K562 (cell line): ENCODE results near the gene USH1G. TPM values are rescaled to one million over a fixed set of nuclear protein-coding genes. Genes with fewer than 3 reads are reported as not detected.

Experiments
- CHD2 ChIP-seq: IDR thresholded peaks from 2 replicates; pipeline ENCODE4 v1.6.1; 2011; ENCODE audit warnings: low read depth, low read length
- CREB3L1 ChIP-seq: fragments of 450-650 bp; IDR thresholded peaks from 2 replicates; pipeline ENCODE4 v1.6.1; 2014; ENCODE audit warnings: low read depth, mild to moderate bottlenecking, moderate library complexity, borderline replicate concordance
- CSDE1 ChIP-seq, 2 experiments: fragments of 450-650 bp; IDR thresholded peaks; 2 replicates each; pipeline ENCODE4 v1.6.1; 2016; ENCODE audit warnings: mild to moderate bottlenecking in 1 of 2
- ESRRA ChIP-seq: fragments of 450-650 bp; IDR thresholded peaks from 2 replicates; pipeline ENCODE4 v1.6.1; 2014; ENCODE audit warnings: low read depth, mild to moderate bottlenecking, moderate library complexity, borderline replicate concordance
- GABPA ChIP-seq: fragments of 200-800 bp; sonication (Bioruptor generic); conservative IDR thresholded peaks from 2 replicates; pipeline ENCODE4 v1.6.1; 2016; ENCODE audit warnings: low read depth, missing genetic modification characterization, missing compliant biosample characterization
- KLF1 ChIP-seq: fragments of 450-650 bp; IDR thresholded peaks from 2 replicates; pipeline ENCODE4 v1.6.1; 2016; ENCODE audit warnings: missing genetic modification characterization, missing compliant biosample characterization
- MYNN ChIP-seq, 2 experiments: sonication (generic); formaldehyde crosslinking in 1 of 2; IDR thresholded peaks; 2 replicates each; pipeline versions ENCODE4 v1.5.0 to v1.6.1; 2016 to 2020; ENCODE audit warnings: antibody characterized with exemption in 1 of 2, missing genetic modification reagents in 1 of 2
- PHF8 ChIP-seq: fragments of 200-600 bp; sonication (generic); IDR thresholded peaks from 2 replicates; pipeline ENCODE4 v1.6.1; 2012; ENCODE audit warnings: mixed run types, mild to moderate bottlenecking, inconsistent platforms, low read length, moderate library complexity, borderline replicate concordance
- PML ChIP-seq: IDR thresholded peaks from 2 replicates; pipeline ENCODE4 v1.6.1; 2012; ENCODE audit warnings: low read length, inconsistent platforms
- PTTG1 ChIP-seq: fragments of 450-650 bp; IDR thresholded peaks from 2 replicates; pipeline ENCODE4 v1.6.1; 2016; ENCODE audit warnings: low read depth, mild to moderate bottlenecking, missing genetic modification characterization, missing compliant biosample characterization
- RBM22 ChIP-seq: fragments of 200-400 bp; formaldehyde crosslinking; IDR thresholded peaks from 2 replicates; pipeline ENCODE4 v1.6.1; 2018; ENCODE audit warnings: low read length, low read depth; ENCODE audit not compliant: poor library complexity, severe bottlenecking
- TEAD1 ChIP-seq, 2 experiments: fragments of 450-650 bp in 1 of 2; sonication (generic) in 1 of 2; formaldehyde crosslinking; IDR thresholded peaks; 2 replicates each; pipeline versions ENCODE4 v1.4.0 to v1.8.0; 2020 to 2022; ENCODE audit warnings: mild to moderate bottlenecking in 2 of 2, missing genetic modification reagents in 1 of 2
- ZNF77 ChIP-seq: fragments of 250-450 bp; sonication (Bioruptor Pico); IDR thresholded peaks from 2 replicates; pipeline ENCODE4 v1.5.0; 2020
- polyA plus RNA-seq, 8 experiments: library from polyadenylated mRNA; depleted of rRNA in 4 of 8; stranded (reverse) in 5 of 8; unstranded in 3 of 8; fragments of >200 nt; fragmentation: Nextera tagmentation in 2 of 8; fragmentation: Illumina TruSeq in 1 of 8; extraction: Ambion mirVana in 2 of 8; extraction: Trizol in 1 of 8; gene quantifications; 2 replicates each; pipeline versions ENCODE4 v1.2.1 to v1.2.3, GENCODE V29; 2011 to 2014; ENCODE audit warnings: inconsistent platforms in 1 of 8, missing spikeins in 1 of 8
- total RNA-seq, 7 experiments: library from RNA; depleted of rRNA in 6 of 7; stranded (reverse); fragments of >200 nt in 6 of 7; fragmentation: Illumina TruSeq in 2 of 7; extraction: Trizol in 2 of 7; gene quantifications; 2 replicates each; pipeline versions ENCODE4 v1.2.1 to v1.2.3, GENCODE V29; 2011 to 2021; ENCODE audit warnings: low replicate concordance in 1 of 7
- TF ChIP-seq, protein P1 (sequence below), 2 experiments: fragments of 450-650 bp; IDR thresholded peaks; 2 replicates each; pipeline ENCODE4 v1.6.1; 2016
- TF ChIP-seq, protein P2 (sequence below): fragments of 450-650 bp; formaldehyde crosslinking; conservative IDR thresholded peaks from 2 replicates; pipeline ENCODE4 v1.4.0; 2022; ENCODE audit warnings: mild to moderate bottlenecking, missing genetic modification characterization
- TF ChIP-seq, protein P3 (sequence below): fragments of 450-650 bp; IDR thresholded peaks from 2 replicates; pipeline ENCODE4 v1.6.1; 2017; ENCODE audit warnings: antibody characterized with exemption, mild to moderate bottlenecking

USH1G gene
- total and polyA plus RNA-seq, 9 of the 15 experiments (the other 6 are each of a cell fraction or from before 2014, with no cell fraction given), result 0.22 to 1.00 (median 0.64) TPM; not detected in 2

DNA sequence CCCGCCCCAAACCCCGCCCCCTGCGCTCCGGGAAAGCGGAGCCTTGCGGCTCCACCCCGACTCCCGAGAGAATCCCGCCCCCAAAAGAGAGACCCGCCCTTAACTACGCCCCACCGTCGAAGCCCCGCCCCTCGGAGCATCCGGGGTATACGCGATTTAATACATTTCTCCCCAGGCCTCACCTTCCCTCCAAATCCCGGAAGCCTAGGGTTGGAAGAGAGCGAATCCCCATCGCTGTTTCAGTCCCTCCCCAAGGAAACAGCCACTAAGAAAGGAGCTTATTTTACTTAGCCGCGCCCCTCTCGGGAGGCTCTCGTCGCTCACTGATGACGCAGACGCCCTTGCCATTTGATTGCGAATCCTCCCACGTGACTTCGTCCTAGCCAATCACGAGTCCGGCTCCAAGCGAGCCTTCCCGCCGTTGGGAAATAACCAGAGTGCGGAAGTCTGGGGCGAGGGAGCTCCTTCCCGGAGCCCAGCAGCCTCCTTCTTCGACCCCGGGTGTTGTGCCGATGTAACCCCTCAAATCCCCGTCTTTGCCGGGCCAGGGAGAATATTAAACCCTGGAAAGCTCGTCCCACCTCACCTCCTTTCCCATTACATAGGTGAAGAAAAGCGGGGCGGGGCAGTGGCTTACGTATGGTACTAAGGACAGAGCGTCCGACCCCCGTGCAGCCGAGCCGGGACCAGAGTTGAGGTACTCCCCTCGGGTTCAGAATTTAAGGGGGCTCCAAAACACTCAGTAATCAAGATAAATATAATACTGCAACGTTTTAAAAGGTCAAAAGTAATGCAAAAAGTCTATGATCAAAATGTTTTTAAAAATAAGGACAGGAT, 49.8 kb downstream of the USH1G start (continued):
- no peak for TF ChIP-seq MYNN (IDR thresholded peaks at IDR 0.05)
- no peak for TF ChIP-seq MYNN (CRISPR knock-in tag; IDR thresholded peaks at IDR 0.05)
- peak in 1 of 2 experiments; percentile 74; a peak in 1 of 4 replicates for TF ChIP-seq CSDE1 (IDR thresholded peaks at IDR 0.05)
- peak; percentile 37; the same call in 1 of the 2 replicates for TF ChIP-seq CHD2
- peak; percentile 92 for TF ChIP-seq PML
- 0 out of 2 replicates have a peak, but pooled peaks have one; percentile 24 for TF ChIP-seq CREB3L1
- no peak for TF ChIP-seq RBM22
- TF ChIP-seq PHF8, result peak; percentile 65; the same call in 1 of the 2 replicates
- TF ChIP-seq TEAD1 (CRISPR knock-in tag; IDR thresholded peaks at IDR 0.05), result peak in 1 of 2 experiments; percentile 53; a peak in 1 of 4 replicates
- TF ChIP-seq ESRRA, result peak; percentile 49; the same call in 1 of the 2 replicates
- TF ChIP-seq ZNF77 (CRISPR knock-in tag), result no peak
- TF ChIP-seq, protein P1, sequence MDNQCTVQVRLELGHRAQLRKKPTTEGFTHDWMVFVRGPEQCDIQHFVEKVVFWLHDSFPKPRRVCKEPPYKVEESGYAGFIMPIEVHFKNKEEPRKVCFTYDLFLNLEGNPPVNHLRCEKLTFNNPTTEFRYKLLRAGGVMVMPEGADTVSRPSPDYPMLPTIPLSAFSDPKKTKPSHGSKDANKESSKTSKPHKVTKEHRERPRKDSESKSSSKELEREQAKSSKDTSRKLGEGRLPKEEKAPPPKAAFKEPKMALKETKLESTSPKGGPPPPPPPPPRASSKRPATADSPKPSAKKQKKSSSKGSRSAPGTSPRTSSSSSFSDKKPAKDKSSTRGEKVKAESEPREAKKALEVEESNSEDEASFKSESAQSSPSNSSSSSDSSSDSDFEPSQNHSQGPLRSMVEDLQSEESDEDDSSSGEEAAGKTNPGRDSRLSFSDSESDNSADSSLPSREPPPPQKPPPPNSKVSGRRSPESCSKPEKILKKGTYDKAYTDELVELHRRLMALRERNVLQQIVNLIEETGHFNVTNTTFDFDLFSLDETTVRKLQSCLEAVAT (IDR thresholded peaks at IDR 0.05), result peak; percentile 34 to 94; a peak in 2 of 4 replicates
- TF ChIP-seq, protein P2, sequence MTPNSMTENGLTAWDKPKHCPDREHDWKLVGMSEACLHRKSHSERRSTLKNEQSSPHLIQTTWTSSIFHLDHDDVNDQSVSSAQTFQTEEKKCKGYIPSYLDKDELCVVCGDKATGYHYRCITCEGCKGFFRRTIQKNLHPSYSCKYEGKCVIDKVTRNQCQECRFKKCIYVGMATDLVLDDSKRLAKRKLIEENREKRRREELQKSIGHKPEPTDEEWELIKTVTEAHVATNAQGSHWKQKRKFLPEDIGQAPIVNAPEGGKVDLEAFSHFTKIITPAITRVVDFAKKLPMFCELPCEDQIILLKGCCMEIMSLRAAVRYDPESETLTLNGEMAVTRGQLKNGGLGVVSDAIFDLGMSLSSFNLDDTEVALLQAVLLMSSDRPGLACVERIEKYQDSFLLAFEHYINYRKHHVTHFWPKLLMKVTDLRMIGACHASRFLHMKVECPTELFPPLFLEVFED (CRISPR knock-in tag), result 0 out of 2 replicates have a peak, but pooled peaks have one; percentile 53
- TF ChIP-seq KLF1 (tag), result 0 out of 2 replicates have a peak, but pooled peaks have one; percentile 45
- TF ChIP-seq PTTG1 (tag), result no peak
- TF ChIP-seq, protein P3, sequence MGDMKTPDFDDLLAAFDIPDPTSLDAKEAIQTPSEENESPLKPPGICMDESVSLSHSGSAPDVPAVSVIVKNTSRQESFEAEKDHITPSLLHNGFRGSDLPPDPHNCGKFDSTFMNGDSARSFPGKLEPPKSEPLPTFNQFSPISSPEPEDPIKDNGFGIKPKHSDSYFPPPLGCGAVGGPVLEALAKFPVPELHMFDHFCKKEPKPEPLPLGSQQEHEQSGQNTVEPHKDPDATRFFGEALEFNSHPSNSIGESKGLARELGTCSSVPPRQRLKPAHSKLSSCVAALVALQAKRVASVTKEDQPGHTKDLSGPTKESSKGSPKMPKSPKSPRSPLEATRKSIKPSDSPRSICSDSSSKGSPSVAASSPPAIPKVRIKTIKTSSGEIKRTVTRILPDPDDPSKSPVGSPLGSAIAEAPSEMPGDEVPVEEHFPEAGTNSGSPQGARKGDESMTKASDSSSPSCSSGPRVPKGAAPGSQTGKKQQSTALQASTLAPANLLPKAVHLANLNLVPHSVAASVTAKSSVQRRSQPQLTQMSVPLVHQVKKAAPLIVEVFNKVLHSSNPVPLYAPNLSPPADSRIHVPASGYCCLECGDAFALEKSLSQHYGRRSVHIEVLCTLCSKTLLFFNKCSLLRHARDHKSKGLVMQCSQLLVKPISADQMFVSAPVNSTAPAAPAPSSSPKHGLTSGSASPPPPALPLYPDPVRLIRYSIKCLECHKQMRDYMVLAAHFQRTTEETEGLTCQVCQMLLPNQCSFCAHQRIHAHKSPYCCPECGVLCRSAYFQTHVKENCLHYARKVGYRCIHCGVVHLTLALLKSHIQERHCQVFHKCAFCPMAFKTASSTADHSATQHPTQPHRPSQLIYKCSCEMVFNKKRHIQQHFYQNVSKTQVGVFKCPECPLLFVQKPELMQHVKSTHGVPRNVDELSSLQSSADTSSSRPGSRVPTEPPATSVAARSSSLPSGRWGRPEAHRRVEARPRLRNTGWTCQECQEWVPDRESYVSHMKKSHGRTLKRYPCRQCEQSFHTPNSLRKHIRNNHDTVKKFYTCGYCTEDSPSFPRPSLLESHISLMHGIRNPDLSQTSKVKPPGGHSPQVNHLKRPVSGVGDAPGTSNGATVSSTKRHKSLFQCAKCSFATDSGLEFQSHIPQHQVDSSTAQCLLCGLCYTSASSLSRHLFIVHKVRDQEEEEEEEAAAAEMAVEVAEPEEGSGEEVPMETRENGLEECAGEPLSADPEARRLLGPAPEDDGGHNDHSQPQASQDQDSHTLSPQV, result no peak; the same call in none of the 2 replicates
- TF ChIP-seq GABPA, result peak; percentile 55; the same call in 1 of the 2 replicates
